ENCODE results near the gene ACAD8. TPM values are rescaled to one million over a fixed set of nuclear protein-coding genes. Genes with fewer than 3 reads are reported as not detected.
A peak's percentile ranks its signal among the peaks of the same experiment; 100 is the strongest.

Gene ACAD8
- total and polyA plus RNA-seq, 7 donors = 19.0 to 31.2 (median 28.0) TPM

DNA sequence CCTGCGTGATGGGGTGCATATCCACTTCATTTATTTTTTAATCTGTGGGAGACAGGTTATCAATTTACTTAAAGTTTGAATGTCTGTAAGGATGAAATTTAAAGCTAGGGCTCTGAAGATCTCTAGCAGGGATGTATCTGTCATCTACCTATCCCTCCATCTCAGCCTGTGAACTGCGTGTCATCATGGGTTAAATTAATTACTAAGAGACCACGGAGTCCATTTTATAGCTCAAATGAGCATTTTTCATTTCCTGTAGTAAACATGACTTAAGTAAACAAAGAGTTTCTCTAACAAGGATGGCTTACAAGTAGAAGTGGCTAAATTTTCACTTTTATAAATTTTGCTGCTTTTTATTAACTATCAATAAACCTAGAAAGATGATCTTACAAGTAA, 19.9 kb downstream of the ACAD8 start:
- Histone ChIP-seq H3K36me3 (no peaks in the 10 kb centered on the region), H3K4me1 (peaks cover 0 to 23% (median 18%) of the 10 kb centered on the region in 4 donors), H3K4me3 (no peak overlapping the region), H3K27me3 (peaks cover 48 to 82% (median 74%) of the 10 kb centered on the region in 3 donors), H3K9me3 (no peaks in the 10 kb centered on the region), H3K27ac (no peak overlapping the region)
- DNase-seq = no peak
- WGBS, 2 donors = 23 to 33% methylated on average over 3 of the region's 3 CpGs
- TF ChIP-seq POLR2A (IDR thresholded peaks at IDR 0.05) = no peak
- TF ChIP-seq EP300 (IDR thresholded peaks at IDR 0.05) = no peak
- no peak for TF ChIP-seq POLR2AphosphoS5 (IDR thresholded peaks at IDR 0.05)
- TF ChIP-seq, protein P1, sequence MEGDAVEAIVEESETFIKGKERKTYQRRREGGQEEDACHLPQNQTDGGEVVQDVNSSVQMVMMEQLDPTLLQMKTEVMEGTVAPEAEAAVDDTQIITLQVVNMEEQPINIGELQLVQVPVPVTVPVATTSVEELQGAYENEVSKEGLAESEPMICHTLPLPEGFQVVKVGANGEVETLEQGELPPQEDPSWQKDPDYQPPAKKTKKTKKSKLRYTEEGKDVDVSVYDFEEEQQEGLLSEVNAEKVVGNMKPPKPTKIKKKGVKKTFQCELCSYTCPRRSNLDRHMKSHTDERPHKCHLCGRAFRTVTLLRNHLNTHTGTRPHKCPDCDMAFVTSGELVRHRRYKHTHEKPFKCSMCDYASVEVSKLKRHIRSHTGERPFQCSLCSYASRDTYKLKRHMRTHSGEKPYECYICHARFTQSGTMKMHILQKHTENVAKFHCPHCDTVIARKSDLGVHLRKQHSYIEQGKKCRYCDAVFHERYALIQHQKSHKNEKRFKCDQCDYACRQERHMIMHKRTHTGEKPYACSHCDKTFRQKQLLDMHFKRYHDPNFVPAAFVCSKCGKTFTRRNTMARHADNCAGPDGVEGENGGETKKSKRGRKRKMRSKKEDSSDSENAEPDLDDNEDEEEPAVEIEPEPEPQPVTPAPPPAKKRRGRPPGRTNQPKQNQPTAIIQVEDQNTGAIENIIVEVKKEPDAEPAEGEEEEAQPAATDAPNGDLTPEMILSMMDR (IDR thresholded peaks at IDR 0.05) = no peak
- intact Hi-C loops (cut with DNase I) = no loop called here

DNA sequence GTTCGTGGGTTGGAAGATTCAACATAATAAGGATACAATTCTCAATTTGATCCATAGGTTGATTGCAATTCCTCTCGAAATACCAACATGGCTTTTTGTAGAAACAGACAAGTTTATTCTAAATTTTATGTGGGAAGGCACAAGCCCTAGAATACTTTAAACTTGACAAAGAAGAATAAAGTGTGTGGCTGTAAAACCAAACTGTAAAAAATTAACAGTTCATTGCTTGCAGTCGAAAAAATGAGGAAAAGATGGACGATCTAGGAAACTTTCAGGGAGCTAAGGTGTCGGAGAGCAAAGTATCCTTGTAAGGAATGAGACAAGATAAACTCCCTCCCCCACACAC, 21.8 kb downstream of the ACAD8 start:
- TF ChIP-seq EP300 (IDR thresholded peaks at IDR 0.05) (no peak), POLR2AphosphoS5 (IDR thresholded peaks at IDR 0.05) (peak in 1 of 4 donors; percentile 23), POLR2A (IDR thresholded peaks at IDR 0.05) (no peak)
- TF ChIP-seq, protein P1 (IDR thresholded peaks at IDR 0.05) = no peak
- no peaks in the 10 kb centered on the region for H3K9me3 ChIP-seq
- H3K27ac ChIP-seq = peak overlapping the region in 1 of 4 donors; percentile 43
- peaks cover 0 to 23% (median 18%) of the 10 kb centered on the region in 4 donors for H3K4me1 ChIP-seq
- WGBS, 2 donors = 14 to 15% methylated on average over 5 of the region's 5 CpGs
- H3K27me3 ChIP-seq = peaks cover 48 to 86% (median 76%) of the 10 kb centered on the region in 3 donors
- no peaks in the 10 kb centered on the region for H3K36me3 ChIP-seq
- DNase-seq = no peak
- intact Hi-C loops (cut with DNase I) = loop anchor here (5.0 kb wide), 1 partner anchor 57 kb away; the partner anchor contains the start of gene GLB1L2
- peak overlapping the region in 2 of 4 donors; percentile 37 to 45 for H3K4me3 ChIP-seq

DNA sequence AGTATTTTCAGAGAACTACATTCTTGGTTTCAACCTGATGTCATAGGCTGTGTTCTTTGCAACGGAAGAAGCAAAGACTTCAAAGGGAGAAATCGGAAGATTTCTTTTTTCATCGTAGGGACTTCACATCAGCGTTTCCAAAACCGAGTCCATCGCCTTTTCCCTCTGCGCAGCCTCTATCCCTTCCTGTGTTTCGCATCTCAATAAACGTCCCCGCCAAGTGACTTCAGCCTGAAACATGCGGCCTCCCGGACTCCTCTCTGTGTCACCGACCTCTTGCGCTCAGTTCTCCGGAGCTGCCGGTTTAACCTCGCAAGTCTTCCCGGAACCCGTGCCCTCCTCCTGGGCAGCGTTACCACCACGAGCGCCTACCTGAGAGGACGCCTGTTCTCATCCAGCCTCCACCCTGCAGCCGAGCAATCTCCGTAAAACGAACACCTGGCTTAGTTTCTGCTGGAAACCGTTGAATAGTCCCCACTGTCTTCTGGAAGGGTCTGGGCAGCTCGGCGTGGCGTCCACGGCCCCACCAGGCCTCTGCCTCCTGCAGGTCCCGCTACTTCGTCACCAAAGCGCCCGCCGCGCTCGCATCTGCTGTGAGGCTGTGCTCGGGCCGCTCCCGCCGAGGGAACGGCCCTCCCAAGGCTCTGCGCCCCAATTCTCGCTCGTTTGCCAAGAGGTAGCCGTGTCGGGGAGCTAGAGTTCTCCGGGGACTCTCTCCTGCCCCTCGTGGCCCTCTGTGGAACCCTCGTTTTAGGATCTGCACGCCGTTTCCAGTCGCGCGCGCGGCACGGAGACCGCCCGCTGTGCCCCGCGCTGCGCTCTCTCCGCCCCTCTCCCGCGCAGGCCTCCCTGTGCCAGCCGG, 22.4 kb downstream of the ACAD8 start, which contains the start of gene GLB1L3:
GLB1L3 (plus strand) TSS at position 846 of the 862 bp plus-strand sequence. CDS start 362 bp downstream, outside the sequence.
- intact Hi-C loops (cut with DNase I) = loop anchor here (5.0 kb wide), 1 partner anchor 57 kb away; the partner anchor contains the start of gene GLB1L2
- TF ChIP-seq POLR2AphosphoS5 (IDR thresholded peaks at IDR 0.05) (peak in 3 of 4 donors; percentile 7 to 42 (median 16)), POLR2A (IDR thresholded peaks at IDR 0.05) (no peak), EP300 (IDR thresholded peaks at IDR 0.05) (no peak)
- TF ChIP-seq, protein P1 (IDR thresholded peaks at IDR 0.05) = peak in 2 of 4 experiments; percentile 23 to 36
- Histone ChIP-seq H3K9me3 (no peaks in the 10 kb centered on the region), H3K36me3 (no peaks in the 10 kb centered on the region), H3K27ac (peak within 1 kb of the TSS in 3 of 4 donors; percentile 13 to 43 (median 39)), H3K4me3 (peak within 1 kb of the TSS; percentile 5 to 45 (median 38)), H3K4me1 (peaks cover 0 to 23% (median 18%) of the 10 kb centered on the region in 4 donors), H3K27me3 (peaks cover 45 to 80% (median 76%) of the 10 kb centered on the region in 3 donors)
- DNase-seq = no peak
- 2 to 4% methylated on average over 68 of the region's 68 CpGs for WGBS, 2 donors

DNA sequence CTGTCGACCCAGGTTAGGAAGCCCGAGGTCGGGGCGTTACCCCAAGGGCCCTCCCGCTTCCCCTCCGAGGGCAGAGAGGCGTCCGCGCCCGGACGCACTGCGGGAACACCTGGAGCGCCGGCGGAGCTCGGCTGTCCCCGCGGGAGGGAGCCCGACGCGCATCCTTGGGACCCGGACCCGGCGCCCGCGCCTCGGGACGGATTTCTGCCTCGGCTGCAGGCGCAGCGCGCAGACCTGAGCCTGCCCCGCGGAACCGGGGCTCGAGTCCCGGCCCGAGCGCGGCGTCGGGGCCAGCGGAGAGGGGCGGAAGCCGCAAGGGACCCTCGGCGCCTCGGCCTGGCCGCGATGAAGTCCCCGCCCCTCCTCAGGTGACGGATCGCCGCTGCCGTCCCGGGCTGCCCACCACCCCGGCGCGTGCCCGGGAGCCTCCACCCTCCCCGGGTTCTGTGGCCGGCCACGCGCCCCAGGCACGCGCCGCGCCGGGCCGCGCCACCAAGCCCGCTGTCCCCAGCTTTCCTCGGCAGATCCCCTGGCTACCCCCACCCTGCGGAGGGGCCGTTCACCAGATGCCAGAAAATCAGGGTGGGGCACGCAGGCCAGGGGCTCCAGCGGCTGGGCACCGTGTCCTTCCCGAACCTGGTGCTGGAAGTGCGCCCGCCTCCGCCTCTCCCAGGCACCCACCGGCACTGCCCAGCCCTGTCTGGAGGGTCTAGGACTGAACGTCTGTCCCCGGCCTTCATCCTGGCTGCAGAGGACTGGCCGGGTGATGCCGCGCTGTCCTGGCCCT, 23.2 kb downstream of the ACAD8 start:
- DNase-seq = no peak
- Histone ChIP-seq H3K4me1 (peaks cover 0 to 23% (median 18%) of the 10 kb centered on the region in 4 donors), H3K4me3 (peak overlapping the region; percentile 5 to 45 (median 38)), H3K9me3 (no peaks in the 10 kb centered on the region), H3K27ac (peak overlapping the region in 2 of 4 donors; percentile 13 to 43), H3K27me3 (peaks cover 43 to 72% (median 67%) of the 10 kb centered on the region in 3 donors), H3K36me3 (no peaks in the 10 kb centered on the region)
- 2 to 4% methylated on average over 88 of the region's 88 CpGs for WGBS, 2 donors
- intact Hi-C loops (cut with DNase I) = loop anchor here (5.0 kb wide), 1 partner anchor 56 kb away; the partner anchor contains the start of gene GLB1L2
- TF ChIP-seq, protein P1 (IDR thresholded peaks at IDR 0.05) = peak in 1 of 4 experiments; percentile 6
- TF ChIP-seq POLR2A (IDR thresholded peaks at IDR 0.05) = no peak
